Skeletal muscle satellite cell (primary cell): ENCODE measurements around the gene FBLN2.

Experiments used
- H3K27me3 ChIP-seq: 2 replicates; pipeline ENCODE4 v1.7.0; 2013; ENCODE audit warnings: low read length; ENCODE audit not compliant: control insufficient read depth, insufficient read depth
- H3K36me3 ChIP-seq: 2 replicates; pipeline ENCODE4 v1.7.0; 2013; ENCODE audit warnings: mild to moderate bottlenecking, control low read depth, low read length; ENCODE audit not compliant: insufficient read depth
- H3K4me1 ChIP-seq: 2 replicates; pipeline ENCODE4 v1.7.0; 2013; ENCODE audit warnings: low read length; ENCODE audit not compliant: control insufficient read depth, insufficient read depth
- H3K4me2 ChIP-seq: 2 replicates; pipeline ENCODE4 v1.7.0; 2013; ENCODE audit warnings: mild to moderate bottlenecking, low read length
- H3K4me3 ChIP-seq: 2 replicates; pipeline ENCODE4 v1.7.0; 2013; ENCODE audit warnings: low read length
- H3K9ac ChIP-seq: 2 replicates; pipeline ENCODE4 v1.7.0; 2013; ENCODE audit warnings: mild to moderate bottlenecking, low read depth, low read length, moderate library complexity
- H3K9me3 ChIP-seq: replicated peaks from 2 replicates; pipeline ENCODE4 v1.7.0; 2013; ENCODE audit warnings: mild to moderate bottlenecking, control low read depth, low read length

The FBLN2 gene

DNA sequence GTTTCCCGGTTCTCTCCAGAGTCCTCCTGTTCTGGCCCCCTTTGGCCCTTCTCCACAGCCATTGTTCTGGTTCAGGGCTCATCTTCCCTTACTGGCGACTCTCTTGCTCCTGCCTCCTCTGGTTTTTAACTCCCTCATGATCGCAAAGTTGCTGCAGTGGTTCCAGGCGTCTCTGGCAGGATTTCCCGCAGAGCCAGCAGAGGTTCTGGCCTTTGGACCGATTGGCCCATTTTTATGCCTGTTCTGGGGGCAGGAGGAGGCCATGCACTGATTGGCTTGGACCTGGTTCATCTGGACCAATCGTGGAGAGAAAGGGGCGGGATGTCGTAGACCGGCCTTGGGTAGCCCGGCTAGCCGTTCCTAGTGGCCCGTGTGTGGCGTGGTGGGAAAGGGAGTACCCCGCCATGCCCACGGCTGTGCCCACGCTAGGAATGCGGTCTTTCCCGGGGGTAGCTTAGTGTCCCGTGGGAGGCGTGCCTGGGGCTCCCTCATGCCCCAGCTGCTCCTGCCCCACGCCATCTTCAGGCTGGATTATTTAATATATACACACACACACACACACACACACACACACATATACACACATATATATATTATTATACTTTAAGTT is 113.4 kb downstream of the FBLN2 start:
- Histone ChIP-seq H3K27me3 (peaks cover 4% of the 10 kb centered on the region), H3K4me2 (no peak overlapping the region), H3K9me3 (no peaks in the 10 kb centered on the region), H3K4me3 (no peak overlapping the region), H3K4me1 (no peaks in the 10 kb centered on the region), H3K9ac (no peak overlapping the region), H3K36me3 (no peaks in the 10 kb centered on the region)

DNA sequence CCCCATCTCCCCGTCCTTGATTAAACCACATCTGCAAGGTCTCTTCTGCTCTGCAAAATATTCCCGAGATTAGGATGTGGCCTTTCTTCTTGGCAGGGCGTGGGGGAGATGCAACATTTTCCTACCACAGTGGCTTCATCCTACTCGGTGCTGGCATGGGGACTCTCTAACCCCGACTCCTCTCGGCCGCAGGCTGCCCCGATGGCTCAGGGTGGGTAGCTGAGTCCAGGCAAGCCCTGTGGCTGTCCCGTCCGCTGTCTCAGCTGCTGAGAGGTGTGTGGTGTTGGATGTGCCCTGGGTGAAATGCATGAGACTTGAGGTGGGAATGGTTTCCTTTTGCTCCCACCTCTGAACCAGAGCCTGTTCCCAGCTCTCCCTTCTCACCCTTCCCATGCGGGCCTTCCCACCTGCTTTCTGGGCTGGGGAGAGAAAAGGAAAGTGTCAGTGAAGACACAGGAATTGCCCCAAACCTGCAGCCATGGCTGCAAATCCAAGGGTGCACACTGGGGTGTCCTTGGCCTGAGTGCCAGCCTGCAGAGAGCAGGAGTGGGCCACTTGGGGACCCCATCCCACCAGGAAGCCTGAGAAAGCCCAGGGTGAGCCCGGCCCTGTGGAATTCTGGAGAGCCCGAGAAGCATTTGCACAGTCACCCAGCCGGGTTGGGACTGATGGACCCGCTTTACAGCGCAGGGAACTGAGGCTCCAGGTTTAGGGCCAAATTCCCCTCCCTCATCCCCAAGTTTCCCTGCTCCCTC is 115.0 kb downstream of the FBLN2 start:
- H3K27me3 ChIP-seq, result no peaks in the 10 kb centered on the region
- H3K9me3 ChIP-seq, result no peaks in the 10 kb centered on the region
- no peak overlapping the region for H3K4me2 ChIP-seq

DNA sequence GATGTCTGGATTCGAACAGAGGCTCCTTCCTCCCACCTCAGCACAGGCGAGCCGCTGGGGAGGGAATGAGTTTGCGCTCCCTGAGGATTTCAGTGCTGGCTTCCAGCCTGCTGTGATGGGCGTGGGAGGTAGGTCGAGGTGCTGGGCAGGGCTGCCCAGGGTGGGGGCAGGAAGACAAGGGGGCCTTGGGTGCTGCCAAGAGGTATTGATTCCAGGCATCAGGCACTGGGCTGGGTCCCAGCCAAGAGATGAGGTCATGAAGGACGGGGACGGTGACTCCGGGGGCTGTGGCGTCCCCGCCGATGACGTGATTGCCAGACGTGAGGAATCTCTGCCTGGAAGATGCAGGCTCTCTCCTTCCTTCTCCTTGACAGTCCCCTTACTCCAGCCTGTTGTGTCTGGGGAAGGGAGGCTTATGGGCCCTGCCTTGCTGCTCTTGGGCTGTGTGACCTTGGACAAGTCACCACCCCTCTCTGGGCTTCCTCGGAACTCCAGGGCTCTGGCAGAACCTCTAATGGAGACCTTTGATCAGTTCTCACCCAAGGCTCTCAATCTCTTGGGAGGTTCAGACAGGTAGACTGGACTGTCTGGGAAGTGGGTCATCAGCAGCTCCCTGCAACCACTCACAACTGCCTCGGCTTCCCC is 116.8 kb downstream of the FBLN2 start:
- H3K27me3 ChIP-seq, result no peaks in the 10 kb centered on the region
- no peaks in the 10 kb centered on the region for H3K36me3 ChIP-seq
- no peaks in the 10 kb centered on the region for H3K4me1 ChIP-seq
- H3K9ac ChIP-seq, result no peak overlapping the region
- no peak overlapping the region for H3K4me3 ChIP-seq
- H3K4me2 ChIP-seq, result no peak overlapping the region
- H3K9me3 ChIP-seq, result no peaks in the 10 kb centered on the region

More for the DNA sequence above, 115.0 kb downstream of the FBLN2 start:
- H3K4me1 ChIP-seq, result no peaks in the 10 kb centered on the region
- no peaks in the 10 kb centered on the region for H3K36me3 ChIP-seq
- no peak overlapping the region for H3K4me3 ChIP-seq
- H3K9ac ChIP-seq, result no peak overlapping the region

DNA sequence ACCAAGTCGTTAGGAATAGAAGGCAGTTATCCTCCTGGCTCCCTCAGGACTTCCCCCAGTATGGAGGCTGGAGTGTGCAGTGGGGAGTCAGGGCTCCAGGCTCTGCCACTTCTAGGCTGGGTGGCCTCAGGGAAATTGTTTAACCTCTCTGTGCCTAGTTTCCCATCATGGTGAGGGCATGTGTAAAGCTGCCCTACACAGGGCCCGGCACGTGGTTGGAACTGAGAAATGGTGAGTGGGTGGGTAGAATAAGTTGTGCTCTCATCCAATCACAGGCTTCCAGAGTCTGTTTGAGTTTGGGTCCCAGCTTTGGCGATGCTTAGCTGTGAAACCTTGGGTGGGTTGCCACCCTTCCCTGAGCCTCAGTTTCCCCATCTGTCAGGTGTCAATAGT is 117.3 kb downstream of the FBLN2 start:
- Histone ChIP-seq H3K27me3 (no peaks in the 10 kb centered on the region), H3K9me3 (no peaks in the 10 kb centered on the region), H3K9ac (no peak overlapping the region), H3K4me2 (no peak overlapping the region), H3K4me3 (no peak overlapping the region), H3K36me3 (no peaks in the 10 kb centered on the region), H3K4me1 (no peaks in the 10 kb centered on the region)

DNA sequence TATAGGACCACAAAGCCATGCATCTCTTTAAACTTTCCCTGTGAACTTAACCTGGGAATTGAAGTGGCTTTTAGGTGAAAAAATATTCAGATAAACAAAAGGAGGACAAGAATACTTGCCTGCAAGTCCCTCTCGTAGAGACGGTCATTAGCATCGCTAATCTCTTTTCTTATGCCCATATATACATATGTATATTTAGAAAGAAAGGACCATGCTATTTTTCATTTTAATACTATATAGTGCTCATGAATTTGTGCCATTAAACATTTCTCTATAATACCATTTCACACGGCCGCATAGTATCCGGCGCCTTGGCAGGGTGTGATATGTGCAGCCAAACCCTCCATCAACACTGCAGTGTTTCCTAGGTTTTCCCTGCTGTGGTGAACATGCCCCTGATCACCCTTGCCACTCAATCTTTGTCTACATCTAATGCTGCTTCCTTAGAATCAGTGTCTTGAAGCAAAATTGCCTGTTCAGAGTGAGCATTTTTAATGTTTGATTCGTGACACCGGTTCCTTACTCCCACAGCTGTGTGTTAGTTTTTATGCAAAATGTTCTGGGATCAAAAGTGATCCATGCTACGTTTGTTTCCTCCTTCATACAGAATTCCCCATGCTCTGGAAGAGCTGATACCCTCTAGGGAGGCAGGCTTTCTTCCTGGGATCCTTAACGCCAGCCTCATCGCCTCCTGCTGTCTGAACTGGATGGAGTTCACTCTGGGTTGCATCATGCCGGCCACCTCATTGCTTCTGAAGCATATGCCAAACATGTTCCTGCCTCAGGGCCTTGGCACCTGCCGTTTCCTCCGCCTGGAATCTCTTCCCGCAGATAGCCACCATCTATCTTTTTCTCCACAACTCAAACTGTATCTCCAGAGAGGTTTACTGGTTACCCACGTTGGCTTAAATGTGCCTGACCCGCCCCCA is 118.1 kb downstream of the FBLN2 start:
- Histone ChIP-seq H3K4me3 (no peak overlapping the region), H3K4me2 (no peak overlapping the region), H3K36me3 (no peaks in the 10 kb centered on the region), H3K9ac (no peak overlapping the region), H3K4me1 (no peaks in the 10 kb centered on the region), H3K9me3 (no peaks in the 10 kb centered on the region), H3K27me3 (no peaks in the 10 kb centered on the region)

DNA sequence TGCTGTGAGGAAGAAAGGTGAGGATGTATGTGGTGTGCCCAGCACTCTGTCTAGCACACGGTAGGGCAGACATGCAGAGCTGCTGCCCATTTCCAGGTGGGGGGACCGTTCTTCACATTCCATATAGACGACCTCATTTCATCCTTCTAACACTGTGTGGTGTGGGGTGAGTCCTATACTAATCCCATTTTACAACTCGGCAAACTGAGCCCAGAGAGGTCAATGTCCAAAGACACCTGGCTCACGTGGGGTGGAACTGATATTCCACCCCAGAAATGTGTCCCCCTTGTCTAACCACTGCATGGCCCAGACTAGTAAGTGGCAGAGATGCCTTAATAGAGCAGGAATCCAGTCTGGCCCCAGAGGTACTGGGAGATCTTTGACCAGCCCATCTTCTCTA is 119.2 kb downstream of the FBLN2 start:
- Histone ChIP-seq H3K36me3 (no peaks in the 10 kb centered on the region), H3K4me3 (no peak overlapping the region), H3K4me2 (no peak overlapping the region), H3K27me3 (no peaks in the 10 kb centered on the region), H3K4me1 (no peaks in the 10 kb centered on the region), H3K9me3 (no peaks in the 10 kb centered on the region), H3K9ac (no peak overlapping the region)

DNA sequence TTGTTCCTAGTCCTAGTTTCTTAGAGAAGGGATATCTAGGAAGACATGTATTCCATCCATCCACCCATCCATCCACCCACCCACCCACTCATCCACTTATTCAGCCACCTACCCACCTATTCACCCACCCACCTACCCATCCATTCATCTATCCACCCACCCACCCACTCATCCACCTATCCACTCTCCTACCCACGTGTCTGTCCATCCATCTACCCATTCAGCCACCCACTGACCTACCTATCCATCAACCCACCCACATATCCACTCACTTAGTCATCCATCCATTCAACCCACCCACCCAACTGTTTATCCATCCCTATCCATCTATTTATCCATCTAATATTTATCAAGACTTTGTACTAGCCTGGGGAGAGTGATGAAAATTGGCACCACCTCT is 120.5 kb downstream of the FBLN2 start:
- Histone ChIP-seq H3K9me3 (no peaks in the 10 kb centered on the region), H3K27me3 (no peaks in the 10 kb centered on the region), H3K4me1 (no peaks in the 10 kb centered on the region), H3K36me3 (no peaks in the 10 kb centered on the region), H3K9ac (no peak overlapping the region), H3K4me2 (no peak overlapping the region), H3K4me3 (no peak overlapping the region)

DNA sequence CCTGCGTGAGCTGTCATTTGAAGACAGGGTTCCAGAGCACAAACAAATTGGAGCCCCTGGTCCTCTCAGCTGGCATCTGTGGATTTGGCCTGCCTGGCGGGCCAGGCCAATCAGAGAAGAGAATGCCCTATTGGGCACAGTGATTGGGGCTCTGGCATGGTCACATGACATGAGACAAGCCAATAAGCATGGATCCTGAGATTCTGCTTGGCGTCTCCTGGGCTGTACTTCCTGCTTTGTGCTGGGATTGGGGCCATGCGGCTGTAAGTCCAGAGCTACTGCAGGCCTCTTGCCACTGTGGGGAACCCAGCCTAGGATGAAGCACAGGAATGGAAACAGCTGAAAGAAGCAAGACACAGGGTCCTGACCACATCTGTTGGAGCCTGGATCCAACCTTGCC is 121.4 kb downstream of the FBLN2 start:
- Histone ChIP-seq H3K4me3 (no peak overlapping the region), H3K9ac (no peak overlapping the region), H3K36me3 (no peaks in the 10 kb centered on the region), H3K9me3 (no peaks in the 10 kb centered on the region), H3K4me1 (no peaks in the 10 kb centered on the region), H3K27me3 (no peaks in the 10 kb centered on the region), H3K4me2 (no peak overlapping the region)

DNA sequence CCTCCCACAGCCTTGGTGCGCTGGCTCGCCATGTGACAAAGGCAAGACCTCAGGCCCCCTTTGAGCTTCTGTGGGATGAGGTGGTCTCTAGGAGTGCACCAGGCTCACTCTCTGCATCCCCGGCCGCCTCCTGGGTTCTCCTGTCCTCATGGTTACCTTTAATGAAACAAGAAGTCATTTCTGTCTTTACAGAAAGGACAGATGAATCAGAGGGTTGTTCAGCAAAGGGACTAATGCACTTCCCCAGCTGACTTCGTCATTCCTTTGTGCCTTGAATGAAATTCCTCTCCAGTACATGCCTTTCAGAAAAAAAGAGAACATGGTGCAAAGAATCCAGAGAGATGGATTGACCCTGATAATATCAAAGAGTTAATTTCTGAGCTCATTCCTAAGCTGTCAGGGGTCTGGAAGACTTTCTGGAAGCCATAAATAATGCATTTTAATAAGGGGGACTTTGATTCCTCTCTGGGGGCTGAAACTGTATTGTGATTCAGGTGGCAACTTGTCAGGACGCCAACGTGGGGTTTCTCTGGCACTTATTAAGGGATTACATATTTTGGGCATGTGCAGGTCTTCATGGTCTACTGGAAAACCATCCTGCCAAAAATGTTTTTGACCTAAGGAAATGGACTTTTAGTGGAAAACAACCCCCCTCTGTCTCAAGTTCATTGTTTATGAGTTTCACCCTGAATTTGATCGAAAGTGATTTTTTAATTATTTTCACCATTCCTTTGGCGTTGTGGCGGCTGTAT is 122.7 kb downstream of the FBLN2 start:
- Histone ChIP-seq H3K9me3 (no peaks in the 10 kb centered on the region), H3K9ac (no peak overlapping the region), H3K36me3 (no peaks in the 10 kb centered on the region), H3K27me3 (no peaks in the 10 kb centered on the region), H3K4me2 (no peak overlapping the region), H3K4me1 (no peaks in the 10 kb centered on the region), H3K4me3 (no peak overlapping the region)

DNA sequence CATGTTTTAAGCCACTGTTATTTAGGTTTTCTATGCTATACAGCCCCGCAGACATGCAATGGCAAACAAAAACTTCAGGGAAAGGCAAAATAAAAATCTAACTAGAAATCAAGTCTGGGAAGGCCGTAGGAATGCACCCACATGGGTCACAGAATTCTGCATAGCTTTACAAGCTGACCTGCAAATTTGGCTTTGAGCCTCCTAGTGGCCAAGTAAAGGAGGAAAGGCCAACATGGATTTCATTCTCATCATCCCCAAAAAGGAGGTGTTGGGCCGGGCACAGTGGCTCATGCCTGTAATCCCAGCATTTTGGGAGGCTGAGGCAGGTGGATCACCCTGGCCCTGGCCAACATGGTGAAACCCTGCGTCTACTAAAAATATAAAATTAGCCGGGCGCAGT is 124.3 kb downstream of the FBLN2 start:
- H3K9me3 ChIP-seq, result no peaks in the 10 kb centered on the region

More for the DNA sequence above, 124.3 kb downstream of the FBLN2 start:
- Histone ChIP-seq H3K4me1 (no peaks in the 10 kb centered on the region), H3K36me3 (no peaks in the 10 kb centered on the region), H3K4me3 (no peak overlapping the region), H3K9ac (no peak overlapping the region), H3K4me2 (no peak overlapping the region), H3K27me3 (no peaks in the 10 kb centered on the region)
